Measurements from ENCODE around the gene CALD1.

DNA sequence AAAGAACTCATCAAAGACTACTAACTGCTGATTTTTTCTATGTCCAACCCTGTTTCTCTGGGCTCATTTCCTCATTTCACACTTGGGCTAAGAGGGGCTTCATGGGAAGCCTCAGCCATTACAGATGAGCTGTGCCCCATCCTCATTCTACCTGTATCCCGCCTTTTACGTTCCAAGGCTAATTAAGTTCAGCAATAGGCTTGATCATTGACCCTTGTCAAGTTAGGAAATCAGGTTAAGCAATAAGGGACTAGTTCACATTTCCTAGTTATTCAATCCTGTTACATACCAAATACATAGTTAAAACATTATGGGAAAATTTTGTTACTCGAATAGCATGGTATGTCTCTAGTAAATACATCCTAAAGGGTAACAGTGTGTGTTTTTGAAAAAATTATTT is 177.6 kb downstream of the CALD1 start:
- TF ChIP-seq, protein P1, sequence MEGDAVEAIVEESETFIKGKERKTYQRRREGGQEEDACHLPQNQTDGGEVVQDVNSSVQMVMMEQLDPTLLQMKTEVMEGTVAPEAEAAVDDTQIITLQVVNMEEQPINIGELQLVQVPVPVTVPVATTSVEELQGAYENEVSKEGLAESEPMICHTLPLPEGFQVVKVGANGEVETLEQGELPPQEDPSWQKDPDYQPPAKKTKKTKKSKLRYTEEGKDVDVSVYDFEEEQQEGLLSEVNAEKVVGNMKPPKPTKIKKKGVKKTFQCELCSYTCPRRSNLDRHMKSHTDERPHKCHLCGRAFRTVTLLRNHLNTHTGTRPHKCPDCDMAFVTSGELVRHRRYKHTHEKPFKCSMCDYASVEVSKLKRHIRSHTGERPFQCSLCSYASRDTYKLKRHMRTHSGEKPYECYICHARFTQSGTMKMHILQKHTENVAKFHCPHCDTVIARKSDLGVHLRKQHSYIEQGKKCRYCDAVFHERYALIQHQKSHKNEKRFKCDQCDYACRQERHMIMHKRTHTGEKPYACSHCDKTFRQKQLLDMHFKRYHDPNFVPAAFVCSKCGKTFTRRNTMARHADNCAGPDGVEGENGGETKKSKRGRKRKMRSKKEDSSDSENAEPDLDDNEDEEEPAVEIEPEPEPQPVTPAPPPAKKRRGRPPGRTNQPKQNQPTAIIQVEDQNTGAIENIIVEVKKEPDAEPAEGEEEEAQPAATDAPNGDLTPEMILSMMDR (conservative IDR thresholded peaks at IDR 0.05; ENCODE audit: low read depth, low read length) = no peak
- TF ChIP-seq EZH2phosphoT487 (IDR thresholded peaks at IDR 0.05; ENCODE audit: borderline replicate concordance, low read length) = no peak
- no peak for TF ChIP-seq EZH2 (IDR thresholded peaks at IDR 0.05; ENCODE audit: low read length, unreplicated experiment)

Data from PC-3 (cell line).